HepG2 (cell line): ENCODE data around the gene TFEB. TPM values are rescaled to one million over a fixed set of nuclear protein-coding genes. Genes with fewer than 3 reads are reported as not detected.

Experiments
- DRAP1 ChIP-seq: IDR thresholded peaks from 2 replicates; pipeline ENCODE4 v1.6.1; 2016; ENCODE audit warnings: missing genetic modification reagents, missing compliant biosample characterization
- GLMP ChIP-seq: sonication (generic); formaldehyde crosslinking; IDR thresholded peaks from 2 replicates; pipeline ENCODE4 v1.9.0; 2021; ENCODE audit warnings: missing genetic modification reagents, mild to moderate bottlenecking, borderline replicate concordance
- KDM5A ChIP-seq: fragments of 200-600 bp; sonication (generic); IDR thresholded peaks from 2 replicates; pipeline ENCODE4 v1.7.0; 2018; ENCODE audit warnings: antibody characterized with exemption, mild to moderate bottlenecking, low read length, borderline replicate concordance
- MBD4 ChIP-seq: IDR thresholded peaks from 2 replicates; pipeline ENCODE4 v1.6.1; 2012; ENCODE audit warnings: low read length, inconsistent platforms, borderline replicate concordance
- MBNL3 ChIP-seq: fragments of 250-450 bp; sonication (Bioruptor Pico); conservative IDR thresholded peaks from 2 replicates; pipeline ENCODE4 v1.8.0; 2022; ENCODE audit warnings: mild to moderate bottlenecking, inconsistent platforms
- NFKB2 ChIP-seq: sonication (generic); formaldehyde crosslinking; IDR thresholded peaks from 2 replicates; pipeline ENCODE4 v1.4.0; 2020; ENCODE audit warnings: missing genetic modification reagents, borderline replicate concordance
- PBX3 ChIP-seq: sonication (generic); formaldehyde crosslinking; IDR thresholded peaks from 2 replicates; pipeline ENCODE4 v1.8.1; 2023; ENCODE audit warnings: missing genetic modification reagents, inconsistent platforms, borderline replicate concordance
- RORA ChIP-seq: sonication (generic); formaldehyde crosslinking; IDR thresholded peaks from 2 replicates; pipeline ENCODE4 v1.5.0; 2020; ENCODE audit warnings: mild to moderate bottlenecking, missing genetic modification reagents, moderate library complexity
- SP1 ChIP-seq, 2 experiments: fragments of 450-650 bp in 1 of 2; sonication (generic) in 1 of 2; formaldehyde crosslinking in 1 of 2; IDR thresholded peaks; 2 replicates each; pipeline versions ENCODE4 v1.4.0 to v1.6.1; 2016 to 2020; ENCODE audit warnings: missing genetic modification reagents in 1 of 2
- TAF1 ChIP-seq: sonication (generic); formaldehyde crosslinking; IDR thresholded peaks from 2 replicates; pipeline ENCODE4 v1.4.0; 2020; ENCODE audit warnings: missing genetic modification reagents
- U2AF2 ChIP-seq: fragments of 200-400 bp; formaldehyde crosslinking; IDR thresholded peaks from 2 replicates; pipeline ENCODE4 v1.6.1; 2017; ENCODE audit warnings: low read depth, mild to moderate bottlenecking, low read length
- ZNF136 ChIP-seq: sonication (generic); formaldehyde crosslinking; IDR thresholded peaks from 2 replicates; pipeline ENCODE4 v1.8.1; 2022; ENCODE audit warnings: low read depth, mild to moderate bottlenecking, moderate library complexity, missing genetic modification reagents
- ZNF224 ChIP-seq: sonication (generic); formaldehyde crosslinking; IDR thresholded peaks from 2 replicates; pipeline ENCODE4 v1.5.0; 2020; ENCODE audit warnings: mild to moderate bottlenecking, missing genetic modification reagents
- ZNF256 ChIP-seq: sonication (generic); formaldehyde crosslinking; conservative IDR thresholded peaks from 2 replicates; pipeline ENCODE4 v1.4.0; 2020; ENCODE audit warnings: missing genetic modification reagents
- ZNF432 ChIP-seq: sonication (generic); formaldehyde crosslinking; IDR thresholded peaks from 2 replicates; pipeline ENCODE4 v1.5.0; 2020; ENCODE audit warnings: missing genetic modification reagents, mild to moderate bottlenecking, borderline replicate concordance
- polyA plus RNA-seq, 8 experiments: library from polyadenylated mRNA; depleted of rRNA in 3 of 8; stranded (reverse) in 7 of 8; unstranded in 1 of 8; fragments of >200 nt; fragmentation: Illumina TruSeq in 4 of 8; extraction: Trizol in 4 of 8; gene quantifications; 2 replicates each; pipeline versions ENCODE4 v1.2.1 to v1.2.3, GENCODE V29; 2011 to 2016; ENCODE audit warnings: low read depth in 4 of 8, missing spikeins in 1 of 8, mixed read lengths in 1 of 8; ENCODE audit not compliant: insufficient read depth in 1 of 8
- total RNA-seq, 5 experiments: library from RNA; depleted of rRNA; stranded (reverse); fragments of >200 nt; fragmentation: Illumina TruSeq; extraction: Trizol; gene quantifications; 2 replicates each; pipeline ENCODE4 v1.2.3, GENCODE V29; 2016; ENCODE audit warnings: low read depth in 1 of 5
- TF ChIP-seq, protein P1 (sequence below): sonication (generic); formaldehyde crosslinking; IDR thresholded peaks from 2 replicates; pipeline ENCODE4 v1.8.1; 2023; ENCODE audit warnings: mild to moderate bottlenecking, missing genetic modification reagents
- TF ChIP-seq, protein P2 (sequence below): sonication (generic); formaldehyde crosslinking; IDR thresholded peaks from 2 replicates; pipeline ENCODE4 v1.4.0; 2020; ENCODE audit warnings: mild to moderate bottlenecking, low read depth, missing genetic modification reagents
- TF ChIP-seq, protein P3 (sequence below): sonication (generic); formaldehyde crosslinking; conservative IDR thresholded peaks from 2 replicates; pipeline ENCODE4 v1.5.0; 2020; ENCODE audit warnings: missing genetic modification reagents
- TF ChIP-seq, protein P4 (sequence below): sonication (generic); formaldehyde crosslinking; IDR thresholded peaks from 2 replicates; pipeline ENCODE4 v1.4.0; 2020; ENCODE audit warnings: mild to moderate bottlenecking, missing genetic modification reagents, borderline replicate concordance

TFEB gene
- total and polyA plus RNA-seq, 2 of the 13 experiments (the other 11 are each of a cell fraction or from before 2014, with no cell fraction given): 13.3 to 18.7 TPM

- 0 out of 2 replicates have a peak, but pooled peaks have one; percentile 35 for TF ChIP-seq ZNF136 (CRISPR knock-in tag)
- TF ChIP-seq U2AF2: no peak
- TF ChIP-seq MBD4: no peak
- no peak for TF ChIP-seq ZNF432
- no peak for TF ChIP-seq ZNF256 (CRISPR knock-in tag)
- TF ChIP-seq RORA: no peak
- 0 out of 2 replicates have a peak, but pooled peaks have one; percentile 31 for TF ChIP-seq SP1 (IDR thresholded peaks at IDR 0.05)
- peak; percentile 93 for TF ChIP-seq SP1 (CRISPR knock-in tag; IDR thresholded peaks at IDR 0.05)
- TF ChIP-seq, protein P1, sequence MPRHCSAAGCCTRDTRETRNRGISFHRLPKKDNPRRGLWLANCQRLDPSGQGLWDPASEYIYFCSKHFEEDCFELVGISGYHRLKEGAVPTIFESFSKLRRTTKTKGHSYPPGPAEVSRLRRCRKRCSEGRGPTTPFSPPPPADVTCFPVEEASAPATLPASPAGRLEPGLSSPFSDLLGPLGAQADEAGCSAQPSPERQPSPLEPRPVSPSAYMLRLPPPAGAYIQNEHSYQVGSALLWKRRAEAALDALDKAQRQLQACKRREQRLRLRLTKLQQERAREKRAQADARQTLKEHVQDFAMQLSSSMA (CRISPR knock-in tag): no peak
- TF ChIP-seq ZNF224 (CRISPR knock-in tag): no peak
- TF ChIP-seq, protein P2, sequence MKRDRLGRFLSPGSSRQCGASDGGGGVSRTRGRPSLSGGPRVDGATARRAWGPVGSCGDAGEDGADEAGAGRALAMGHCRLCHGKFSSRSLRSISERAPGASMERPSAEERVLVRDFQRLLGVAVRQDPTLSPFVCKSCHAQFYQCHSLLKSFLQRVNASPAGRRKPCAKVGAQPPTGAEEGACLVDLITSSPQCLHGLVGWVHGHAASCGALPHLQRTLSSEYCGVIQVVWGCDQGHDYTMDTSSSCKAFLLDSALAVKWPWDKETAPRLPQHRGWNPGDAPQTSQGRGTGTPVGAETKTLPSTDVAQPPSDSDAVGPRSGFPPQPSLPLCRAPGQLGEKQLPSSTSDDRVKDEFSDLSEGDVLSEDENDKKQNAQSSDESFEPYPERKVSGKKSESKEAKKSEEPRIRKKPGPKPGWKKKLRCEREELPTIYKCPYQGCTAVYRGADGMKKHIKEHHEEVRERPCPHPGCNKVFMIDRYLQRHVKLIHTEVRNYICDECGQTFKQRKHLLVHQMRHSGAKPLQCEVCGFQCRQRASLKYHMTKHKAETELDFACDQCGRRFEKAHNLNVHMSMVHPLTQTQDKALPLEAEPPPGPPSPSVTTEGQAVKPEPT (CRISPR knock-in tag): peak; percentile 28; the same call in 1 of the 2 replicates
- TF ChIP-seq, protein P3, sequence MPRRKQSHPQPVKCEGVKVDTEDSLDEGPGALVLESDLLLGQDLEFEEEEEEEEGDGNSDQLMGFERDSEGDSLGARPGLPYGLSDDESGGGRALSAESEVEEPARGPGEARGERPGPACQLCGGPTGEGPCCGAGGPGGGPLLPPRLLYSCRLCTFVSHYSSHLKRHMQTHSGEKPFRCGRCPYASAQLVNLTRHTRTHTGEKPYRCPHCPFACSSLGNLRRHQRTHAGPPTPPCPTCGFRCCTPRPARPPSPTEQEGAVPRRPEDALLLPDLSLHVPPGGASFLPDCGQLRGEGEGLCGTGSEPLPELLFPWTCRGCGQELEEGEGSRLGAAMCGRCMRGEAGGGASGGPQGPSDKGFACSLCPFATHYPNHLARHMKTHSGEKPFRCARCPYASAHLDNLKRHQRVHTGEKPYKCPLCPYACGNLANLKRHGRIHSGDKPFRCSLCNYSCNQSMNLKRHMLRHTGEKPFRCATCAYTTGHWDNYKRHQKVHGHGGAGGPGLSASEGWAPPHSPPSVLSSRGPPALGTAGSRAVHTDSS (CRISPR knock-in tag): no peak
- peak; percentile 66 for TF ChIP-seq TAF1 (CRISPR knock-in tag)
- TF ChIP-seq KDM5A: peak; percentile 62; the same call in 1 of the 2 replicates
- no peak for TF ChIP-seq PBX3 (CRISPR knock-in tag)
- no peak for TF ChIP-seq MBNL3
- TF ChIP-seq DRAP1 (CRISPR knock-in tag): peak; percentile 82
- TF ChIP-seq, protein P4, sequence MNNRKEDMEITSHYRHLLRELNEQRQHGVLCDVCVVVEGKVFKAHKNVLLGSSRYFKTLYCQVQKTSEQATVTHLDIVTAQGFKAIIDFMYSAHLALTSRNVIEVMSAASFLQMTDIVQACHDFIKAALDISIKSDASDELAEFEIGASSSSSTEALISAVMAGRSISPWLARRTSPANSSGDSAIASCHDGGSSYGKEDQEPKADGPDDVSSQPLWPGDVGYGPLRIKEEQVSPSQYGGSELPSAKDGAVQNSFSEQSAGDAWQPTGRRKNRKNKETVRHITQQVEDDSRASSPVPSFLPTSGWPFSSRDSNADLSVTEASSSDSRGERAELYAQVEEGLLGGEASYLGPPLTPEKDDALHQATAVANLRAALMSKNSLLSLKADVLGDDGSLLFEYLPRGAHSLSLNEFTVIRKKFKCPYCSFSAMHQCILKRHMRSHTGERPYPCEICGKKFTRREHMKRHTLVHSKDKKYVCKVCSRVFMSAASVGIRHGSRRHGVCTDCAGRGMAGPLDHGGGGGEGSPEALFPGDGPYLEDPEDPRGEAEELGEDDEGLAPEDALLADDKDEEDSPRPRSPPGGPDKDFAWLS (CRISPR knock-in tag): no peak
- TF ChIP-seq NFKB2 (CRISPR knock-in tag): peak; percentile 73; the same call in 1 of the 2 replicates
- no peak for TF ChIP-seq GLMP (CRISPR knock-in tag)
Observed at GRCh38 chr6:41779788-41780550, 44.6 kb upstream of the TFEB start, which contains the start of gene FRS3 (continued).
